GM10266 (cell line): ENCODE measurements around the gene LIMK2.
"Not testable (repeated sequence)": the region's sequence is repeated elsewhere in the genome, so short reads cannot be mapped to it uniquely, and the experiment has no call there.

Experiments
- DNase-seq: peaks from one replicate; pipeline ENCODE4 v3.0.0; 2012; ENCODE audit errors: extremely low spot score
- CTCF ChIP-seq: IDR thresholded peaks from 2 replicates; pipeline ENCODE4 v1.5.1; 2012; ENCODE audit warnings: mild to moderate bottlenecking, low read depth; ENCODE audit not compliant: control insufficient read depth, insufficient read depth; ENCODE audit errors: missing control alignments

LIMK2 gene

GRCh38 chr22:31241936-31242335, 29.8 kb downstream of the LIMK2 start:
- no peak for TF ChIP-seq CTCF
- DNase-seq, result no peak

- no peak for TF ChIP-seq CTCF
- DNase-seq, result no peak
Measured at GRCh38 chr22:31243339-31244045, 31.4 kb downstream of the LIMK2 start.

GRCh38 chr22:31244046-31244942, 32.2 kb downstream of the LIMK2 start:
- no peak for TF ChIP-seq CTCF
- no peak for DNase-seq

DNA sequence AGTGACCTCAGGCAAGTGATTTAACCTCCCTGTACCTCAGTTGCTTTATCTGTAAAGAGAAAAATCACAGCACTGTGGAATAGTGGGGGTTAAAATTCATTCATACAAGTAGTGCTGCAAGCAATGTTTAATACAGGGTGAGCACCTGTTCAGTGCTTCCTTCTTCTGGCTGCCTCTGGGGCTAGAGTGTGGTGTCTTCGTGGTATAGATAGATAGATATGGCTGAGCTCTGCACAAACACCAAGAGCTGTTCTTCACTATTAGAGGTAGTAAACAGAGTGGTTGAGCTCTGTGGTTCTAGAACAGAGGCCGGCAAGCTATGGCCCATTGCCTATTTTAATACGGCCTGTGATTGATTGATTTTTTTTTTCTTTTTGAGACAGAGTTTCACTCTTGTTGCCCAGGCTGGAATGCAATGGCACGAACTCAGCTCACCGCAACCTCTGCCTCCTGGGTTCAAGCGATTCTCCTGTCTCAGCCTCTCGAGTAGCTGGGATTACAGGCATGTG, 32.9 kb downstream of the LIMK2 start:
- DNase-seq, result no peak
- TF ChIP-seq CTCF, result no peak

DNA sequence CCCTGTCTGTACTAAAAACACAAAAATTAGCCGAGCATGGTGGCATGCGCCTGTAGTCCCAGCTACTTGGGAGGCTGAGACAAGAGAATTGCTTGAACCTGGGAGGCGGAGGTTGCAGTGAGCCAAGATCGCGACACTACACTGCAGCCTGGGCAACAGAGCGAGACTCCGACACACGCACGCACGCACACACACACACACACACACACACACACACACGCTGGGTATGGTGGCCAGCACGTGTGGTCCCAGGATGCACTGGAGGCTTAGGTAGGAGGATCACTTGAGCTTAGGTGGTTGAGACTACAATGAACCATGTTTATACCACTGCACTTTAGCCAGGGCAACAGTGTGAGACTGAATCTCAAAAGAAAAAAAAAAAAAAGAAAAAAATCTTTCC, 33.9 kb downstream of the LIMK2 start:
- not testable (repeated sequence) for DNase-seq

GRCh38 chr22:31246687-31247086, 34.6 kb downstream of the LIMK2 start:
- TF ChIP-seq CTCF, result no peak
- no peak for DNase-seq

GRCh38 chr22:31247726-31248125, 35.6 kb downstream of the LIMK2 start:
- TF ChIP-seq CTCF, result no peak
- DNase-seq, result no peak
